K562 (cell line): ENCODE data around the gene ABCA10. TPM values are rescaled to one million over a fixed set of nuclear protein-coding genes. Genes with fewer than 3 reads are reported as not detected.

Experiments
- BCLAF1 ChIP-seq, 2 experiments: fragments of 450-650 bp in 1 of 2; IDR thresholded peaks; 2 replicates each; pipeline ENCODE4 v1.6.1; 2011 to 2017; ENCODE audit warnings: low read depth in 2 of 2, antibody characterized with exemption in 1 of 2, borderline replicate concordance in 1 of 2, low read length in 1 of 2, mild to moderate bottlenecking in 1 of 2, mixed read lengths in 1 of 2; ENCODE audit not compliant: control insufficient read depth in 1 of 2
- CBX2 ChIP-seq: fragments of 200-600 bp; sonication (generic); IDR thresholded peaks from one replicate; pipeline ENCODE4 v1.6.1; 2012; ENCODE audit warnings: mild to moderate bottlenecking, low read length, inconsistent platforms; ENCODE audit not compliant: insufficient read depth, poor library complexity, severe bottlenecking
- DIDO1 ChIP-seq: fragments of 450-650 bp; IDR thresholded peaks from 2 replicates; pipeline ENCODE4 v1.6.1; 2016; ENCODE audit warnings: low read depth, missing biosample characterization, missing genetic modification characterization
- ELK1 ChIP-seq: sonication (generic); formaldehyde crosslinking; IDR thresholded peaks from 2 replicates; pipeline ENCODE4 v1.8.1; 2022; ENCODE audit warnings: missing genetic modification reagents
- FOXA3 ChIP-seq, 2 experiments: fragments of 450-650 bp in 1 of 2; sonication (generic) in 1 of 2; formaldehyde crosslinking; IDR thresholded peaks in 1 of 2; conservative IDR thresholded peaks in 1 of 2; 2 replicates each; pipeline versions ENCODE4 v1.4.0 to v1.8.0; 2020 to 2022; ENCODE audit warnings: mild to moderate bottlenecking in 2 of 2, missing genetic modification reagents in 1 of 2
- HIVEP1 ChIP-seq: fragments of 250-450 bp; sonication (Bioruptor Pico); IDR thresholded peaks from 2 replicates; pipeline ENCODE4 v1.4.0; 2020; ENCODE audit warnings: mild to moderate bottlenecking
- HMG20A ChIP-seq: fragments of 450-650 bp; formaldehyde crosslinking; conservative IDR thresholded peaks from 2 replicates; pipeline ENCODE4 v1.4.0; 2020; ENCODE audit warnings: mild to moderate bottlenecking, mixed read lengths
- HNRNPH1 ChIP-seq: fragments of 200-400 bp; formaldehyde crosslinking; optimal IDR thresholded peaks from 2 replicates; pipeline ENCODE3; 2017; ENCODE audit warnings: low read depth, mild to moderate bottlenecking, low read length, moderate library complexity
- LCOR ChIP-seq: sonication (generic); formaldehyde crosslinking; IDR thresholded peaks from 2 replicates; pipeline ENCODE4 v1.8.0; 2022; ENCODE audit warnings: mild to moderate bottlenecking, missing genetic modification reagents
- MBD2 ChIP-seq: sonication (generic); IDR thresholded peaks from 2 replicates; pipeline ENCODE4 v1.6.1; 2016; ENCODE audit warnings: low read depth, borderline replicate concordance
- MED1 ChIP-seq: sonication (generic); formaldehyde crosslinking; IDR thresholded peaks from 2 replicates; pipeline ENCODE4 v1.8.1; 2023; ENCODE audit warnings: missing genetic modification reagents, borderline replicate concordance
- MEF2A ChIP-seq: IDR thresholded peaks from 2 replicates; pipeline ENCODE4 v1.6.1; 2011; ENCODE audit warnings: low read depth, mild to moderate bottlenecking, low read length, moderate library complexity; ENCODE audit not compliant: control insufficient read depth
- POLR2A ChIP-seq: fragments of 450-650 bp; conservative IDR thresholded peaks from 2 replicates; pipeline ENCODE4 v1.6.1; 2016
- POLR2H ChIP-seq: IDR thresholded peaks from 2 replicates; pipeline ENCODE4 v1.6.1; 2016; ENCODE audit warnings: missing genetic modification characterization, low read depth, mild to moderate bottlenecking, control low read depth, missing compliant biosample characterization, moderate library complexity
- PRPF4 ChIP-seq: fragments of 200-400 bp; formaldehyde crosslinking; IDR thresholded peaks from one replicate; pipeline ENCODE4 v1.6.1; 2017; ENCODE audit warnings: low read length, low read depth, mild to moderate bottlenecking; ENCODE audit not compliant: insufficient read depth, poor library complexity, severe bottlenecking
- SIN3A ChIP-seq, 2 experiments: fragments of 150-350 bp in 1 of 2; IDR thresholded peaks; 2 replicates each; pipeline ENCODE4 v1.6.1; 2011 to 2016; ENCODE audit warnings: borderline replicate concordance in 2 of 2, low read depth in 2 of 2, low read length in 2 of 2, mild to moderate bottlenecking in 2 of 2, moderate library complexity in 2 of 2; ENCODE audit not compliant: control insufficient read depth in 1 of 2
- XRCC3 ChIP-seq: fragments of 450-650 bp; IDR thresholded peaks from 2 replicates; pipeline ENCODE4 v1.6.1; 2017; ENCODE audit warnings: mild to moderate bottlenecking, moderate library complexity
- ZBTB1 ChIP-seq: sonication (generic); formaldehyde crosslinking; IDR thresholded peaks from 2 replicates; pipeline ENCODE4 v1.8.1; 2023; ENCODE audit warnings: missing genetic modification reagents, low read depth, mild to moderate bottlenecking, borderline replicate concordance
- ZBTB8A ChIP-seq: fragments of 450-650 bp; IDR thresholded peaks from 2 replicates; pipeline ENCODE4 v1.6.1; 2018; ENCODE audit warnings: mild to moderate bottlenecking, moderate library complexity; ENCODE audit not compliant: partially characterized antibody
- ZNF586 ChIP-seq: fragments of 450-650 bp; formaldehyde crosslinking; conservative IDR thresholded peaks from 2 replicates; pipeline ENCODE4 v1.4.0; 2020; ENCODE audit warnings: mild to moderate bottlenecking, moderate library complexity
- ZNF764 ChIP-seq: fragments of 250-450 bp; sonication (Bioruptor Pico); IDR thresholded peaks from 2 replicates; pipeline ENCODE4 v1.4.0; 2020; ENCODE audit warnings: low read depth, mild to moderate bottlenecking, moderate library complexity
- polyA plus RNA-seq, 8 experiments: library from polyadenylated mRNA; depleted of rRNA in 4 of 8; stranded (reverse) in 5 of 8; unstranded in 3 of 8; fragments of >200 nt; fragmentation: Nextera tagmentation in 2 of 8; fragmentation: Illumina TruSeq in 1 of 8; extraction: Ambion mirVana in 2 of 8; extraction: Trizol in 1 of 8; gene quantifications; 2 replicates each; pipeline versions ENCODE4 v1.2.1 to v1.2.3, GENCODE V29; 2011 to 2014; ENCODE audit warnings: inconsistent platforms in 1 of 8, missing spikeins in 1 of 8
- total RNA-seq, 7 experiments: library from RNA; depleted of rRNA in 6 of 7; stranded (reverse); fragments of >200 nt in 6 of 7; fragmentation: Illumina TruSeq in 2 of 7; extraction: Trizol in 2 of 7; gene quantifications; 2 replicates each; pipeline versions ENCODE4 v1.2.1 to v1.2.3, GENCODE V29; 2011 to 2021; ENCODE audit warnings: low replicate concordance in 1 of 7
- TF ChIP-seq, protein P1 (sequence below): fragments of 250-450 bp; sonication (Bioruptor Pico); IDR thresholded peaks from 2 replicates; pipeline ENCODE4 v1.6.1; 2021; ENCODE audit warnings: mild to moderate bottlenecking

The ABCA10 gene
- total and polyA plus RNA-seq, 9 of the 15 experiments (the other 6 are each of a cell fraction or from before 2014, with no cell fraction given) = 0.04 to 0.45 (median 0.15) TPM; not detected in 1

DNA sequence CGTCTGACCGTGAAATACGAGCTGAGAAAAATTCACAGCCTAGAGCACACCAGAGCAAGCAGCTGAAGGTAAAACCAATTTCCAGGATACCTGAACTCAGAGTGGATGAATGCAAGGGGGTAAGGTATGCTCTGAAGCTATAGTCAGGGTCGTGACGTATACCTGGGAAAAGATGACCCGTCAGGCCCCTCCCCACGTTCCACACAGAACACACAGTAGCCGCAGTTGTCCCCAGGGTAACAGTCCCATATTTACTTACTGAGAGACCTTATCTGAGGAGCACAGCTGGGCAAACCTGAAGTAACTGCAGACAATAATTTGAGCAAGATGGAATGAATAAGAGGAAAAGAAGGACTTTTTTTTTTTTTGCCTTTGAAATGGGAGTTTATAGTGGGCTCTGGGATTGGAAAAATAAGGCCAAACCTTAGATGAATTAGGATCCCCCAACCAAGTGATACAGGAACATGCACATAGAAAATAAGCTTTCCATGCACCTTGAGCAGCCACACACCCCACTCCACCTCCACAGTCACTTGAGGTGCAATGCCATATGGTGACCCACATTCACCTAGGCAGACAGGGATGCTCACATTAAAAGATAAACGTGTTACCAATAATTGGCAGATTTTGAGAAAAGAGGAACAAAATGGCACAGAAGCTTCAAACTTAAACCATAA is 124.9 kb downstream of the ABCA10 start (continued):
- no peak for TF ChIP-seq BCLAF1 (IDR thresholded peaks at IDR 0.05; ENCODE audit: borderline replicate concordance in 1 of 2, control insufficient read depth in 1 of 2, low read depth in 2 of 2, low read length in 1 of 2)
- no peak for TF ChIP-seq HIVEP1 (CRISPR knock-in tag)
- no peak for TF ChIP-seq MED1 (CRISPR knock-in tag)
- TF ChIP-seq PRPF4 = no peak
- no peak for TF ChIP-seq HNRNPH1
- no peak for TF ChIP-seq POLR2A
- TF ChIP-seq MEF2A = 0 out of 2 replicates have a peak, but pooled peaks have one; percentile 42
- no peak for TF ChIP-seq XRCC3
- TF ChIP-seq POLR2H (tag) = no peak
- no peak for TF ChIP-seq ZNF586 (CRISPR knock-in tag)
- TF ChIP-seq FOXA3 (CRISPR knock-in tag; conservative IDR thresholded peaks at IDR 0.05 in 1 of 2, IDR thresholded peaks at IDR 0.05 in 1 of 2) = peak; percentile 96
- TF ChIP-seq, protein P1, sequence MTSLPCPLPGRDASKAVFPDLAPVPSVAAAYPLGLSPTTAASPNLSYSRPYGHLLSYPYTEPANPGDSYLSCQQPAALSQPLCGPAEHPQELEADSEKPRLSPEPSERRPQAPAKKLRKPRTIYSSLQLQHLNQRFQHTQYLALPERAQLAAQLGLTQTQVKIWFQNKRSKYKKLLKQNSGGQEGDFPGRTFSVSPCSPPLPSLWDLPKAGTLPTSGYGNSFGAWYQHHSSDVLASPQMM = no peak
- no peak for TF ChIP-seq ZBTB8A
- TF ChIP-seq LCOR (CRISPR knock-in tag) = no peak
- no peak for TF ChIP-seq CBX2
- no peak for TF ChIP-seq ZNF764 (CRISPR knock-in tag)
- no peak for TF ChIP-seq SIN3A (IDR thresholded peaks at IDR 0.05; ENCODE audit: borderline replicate concordance in 2 of 2, control insufficient read depth in 1 of 2, low read depth in 2 of 2, low read length in 2 of 2)
- TF ChIP-seq HMG20A (CRISPR knock-in tag) = no peak
- TF ChIP-seq ZBTB1 (CRISPR knock-in tag) = no peak
- 0 out of 2 replicates have a peak, but pooled peaks have one; percentile 38 for TF ChIP-seq MBD2
- TF ChIP-seq DIDO1 (tag) = no peak
- TF ChIP-seq ELK1 = no peak
